Measurements from ENCODE around the gene TEDC1.

TEDC1 gene, protein sequence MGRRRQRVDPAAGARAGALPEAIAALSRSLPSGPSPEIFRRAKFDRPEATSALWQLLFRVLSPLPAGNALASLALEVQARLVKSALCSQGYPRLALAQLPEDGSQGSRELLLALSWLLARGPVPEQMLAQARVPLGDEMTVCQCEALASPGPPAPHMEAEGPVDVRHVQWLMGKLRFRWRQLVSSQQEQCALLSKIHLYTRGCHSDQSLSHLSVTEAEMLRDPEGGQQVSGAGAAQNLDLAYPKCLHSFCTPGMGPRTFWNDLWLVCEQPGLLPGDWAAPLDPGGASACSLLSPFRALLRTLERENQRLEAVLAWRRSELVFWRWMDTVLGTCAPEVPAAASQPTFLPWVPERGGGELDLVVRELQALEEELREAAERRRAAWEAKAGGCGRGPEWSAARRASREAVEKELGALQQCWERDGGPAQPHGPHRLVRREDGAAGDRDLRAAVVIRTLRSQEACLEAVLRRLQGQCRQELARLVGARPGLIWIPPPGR

GRCh38 chr14:105490572-105491365 is at the start of gene TEDC1:
TEDC1 (plus strand) TSS chr14:105491246; CDS start chr14:105491376, 130 bp downstream.
- peak; percentile 99 for DNase-seq (ENCODE audit: low spot score)

GRCh38 chr14:105442125-105442524 is 48.9 kb upstream of the TEDC1 start:
- no peak for DNase-seq (ENCODE audit: low spot score)

DNA sequence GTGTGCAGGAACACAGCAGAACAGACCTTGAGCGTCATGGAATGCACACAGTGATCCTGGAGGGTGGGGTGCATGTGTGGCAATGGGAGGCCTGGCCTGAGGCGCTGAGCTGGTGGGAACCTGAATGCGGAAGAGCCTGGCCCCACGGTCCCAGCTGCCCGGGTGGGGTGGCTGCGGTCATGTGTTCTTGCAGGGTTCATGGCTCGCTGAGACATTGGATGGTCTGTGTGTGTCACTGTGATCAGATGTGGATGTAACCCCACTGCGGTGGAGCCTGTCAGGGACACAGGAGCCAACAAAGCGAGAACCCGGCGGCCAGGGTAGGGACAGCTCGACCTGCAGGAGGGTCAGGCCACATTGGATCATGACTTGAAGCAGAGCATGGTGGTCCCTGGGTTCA is 48.2 kb upstream of the TEDC1 start:
- DNase-seq (ENCODE audit: low spot score), result no peak

GRCh38 chr14:105444859-105445258 is 46.2 kb upstream of the TEDC1 start:
- no peak for DNase-seq (ENCODE audit: low spot score)

GRCh38 chr14:105445290-105445689 is 45.8 kb upstream of the TEDC1 start:
- no peak for DNase-seq (ENCODE audit: low spot score)

- no peak for DNase-seq (ENCODE audit: low spot score)
Measured at GRCh38 chr14:105445901-105446845, 44.9 kb upstream of the TEDC1 start.

DNA sequence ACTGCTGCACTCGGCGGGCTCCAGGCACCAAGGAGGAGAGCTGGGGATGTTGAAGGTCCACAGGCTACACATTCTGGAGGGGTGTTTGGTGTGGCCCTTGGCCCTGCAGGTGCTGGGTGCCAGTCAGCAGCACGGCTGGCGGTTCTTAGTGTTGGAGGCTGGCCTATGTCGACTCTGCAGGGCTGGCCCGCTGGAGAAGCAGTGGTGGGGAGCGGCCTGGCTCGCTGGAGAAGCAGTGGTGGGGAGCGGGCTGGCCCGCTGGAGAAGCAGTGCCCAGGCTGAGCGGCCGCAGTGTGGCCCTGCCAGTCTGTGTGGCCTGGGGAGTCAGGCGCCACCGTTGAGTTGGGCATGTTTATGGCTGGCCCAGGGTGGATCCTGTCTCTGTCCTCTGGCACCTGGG is 44.1 kb upstream of the TEDC1 start:
- no peak for DNase-seq (ENCODE audit: low spot score)

- DNase-seq (ENCODE audit: low spot score), result no peak
Measured at GRCh38 chr14:105447651-105448640, 43.1 kb upstream of the TEDC1 start.

GRCh38 chr14:105448706-105449111 is 42.3 kb upstream of the TEDC1 start:
- peak; percentile 62 for DNase-seq (ENCODE audit: low spot score)

- no peak for DNase-seq (ENCODE audit: low spot score)
Measured at GRCh38 chr14:105449276-105450122, 41.5 kb upstream of the TEDC1 start.

DNA sequence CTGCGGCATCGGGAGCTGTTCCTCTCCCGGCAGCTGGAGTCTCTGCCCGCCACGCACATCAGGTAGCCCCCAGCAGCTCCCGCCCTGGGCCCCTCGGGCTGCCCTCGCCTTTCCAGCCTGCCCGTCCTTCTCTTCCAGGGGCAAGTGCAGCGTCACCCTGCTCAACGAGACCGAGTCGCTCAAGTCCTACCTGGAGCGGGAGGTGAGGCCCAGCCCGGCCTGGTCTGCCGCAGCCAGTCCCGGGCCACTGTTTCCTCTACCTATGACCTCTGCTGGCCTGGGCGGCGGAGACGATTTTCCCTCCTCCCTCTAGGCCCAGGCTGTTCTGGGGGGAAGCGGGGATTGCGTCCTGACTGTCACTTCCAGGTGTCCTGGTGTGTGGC is 40.9 kb upstream of the TEDC1 start:
- DNase-seq (ENCODE audit: low spot score), result no peak

GRCh38 chr14:105450864-105451720 is 40.0 kb upstream of the TEDC1 start:
- no peak for DNase-seq (ENCODE audit: low spot score)

- no peak for DNase-seq (ENCODE audit: low spot score)
Measured at GRCh38 chr14:105452963-105453362, 38.1 kb upstream of the TEDC1 start.

DNA sequence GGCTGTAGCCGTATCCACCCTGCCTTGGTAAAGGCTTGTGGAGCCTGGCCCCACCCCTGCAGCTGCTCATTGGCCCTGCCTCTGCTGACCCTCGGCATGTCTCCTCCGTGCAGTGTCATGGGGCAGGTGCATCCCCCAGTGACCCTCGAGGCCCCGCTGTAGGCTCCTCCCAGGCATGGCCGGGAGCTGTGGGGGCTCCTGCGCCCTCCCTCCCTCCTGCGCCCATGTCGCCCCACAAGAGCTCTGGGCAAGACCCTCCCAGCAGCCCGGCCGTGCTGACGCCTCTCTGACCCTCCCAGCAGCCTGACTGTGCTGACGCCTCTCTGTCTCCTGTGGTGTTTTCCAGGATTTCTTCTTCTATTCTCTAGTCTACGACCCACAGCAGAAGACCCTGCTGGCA is 37.2 kb upstream of the TEDC1 start:
- no peak for DNase-seq (ENCODE audit: low spot score)

DNA sequence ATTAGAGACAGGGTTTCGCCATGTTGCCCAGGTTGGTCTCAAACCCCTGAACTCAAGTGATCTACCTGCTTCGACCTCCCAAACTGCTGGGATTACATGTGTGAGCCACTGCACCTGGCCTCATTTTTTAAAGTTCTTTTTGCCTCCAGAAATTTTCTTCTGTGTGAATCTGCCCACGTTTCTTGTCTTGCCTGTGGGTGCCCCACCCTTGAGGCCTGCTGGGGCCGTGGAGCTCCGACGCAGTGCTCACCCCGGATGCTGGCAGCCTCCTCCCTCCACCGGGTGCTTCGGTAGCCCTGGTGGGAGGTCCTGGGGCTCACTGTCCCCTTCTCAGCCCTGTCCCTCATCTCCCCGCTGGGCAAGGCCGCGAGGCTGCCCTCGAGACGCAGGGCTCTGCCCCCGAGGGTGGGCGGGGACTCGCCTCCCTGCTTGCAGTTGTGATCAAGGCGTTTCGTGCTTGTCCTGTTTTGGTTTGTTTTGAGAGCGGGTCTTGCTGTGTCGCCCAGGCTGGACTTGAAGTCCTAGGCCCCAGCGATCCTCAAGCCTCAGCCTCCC is 35.9 kb upstream of the TEDC1 start:
- DNase-seq (ENCODE audit: low spot score), result no peak

- no peak for DNase-seq (ENCODE audit: low spot score)
Measured at GRCh38 chr14:105455766-105456660, 35.0 kb upstream of the TEDC1 start.
